T-helper 2 cell treated with Interferon-gamma antibody and Interleukin-4, amounts not matched to agents 5 μg/mL and 100 μg/mL, for 36 hours (primary cell): Measurements from ENCODE around the gene MORN5.
"Not testable (repeated sequence)": the region's sequence is repeated elsewhere in the genome, so short reads cannot be mapped to it uniquely, and the experiment has no call there.

Experiments
- DNase-seq: peaks from one replicate; pipeline ENCODE4 v3.0.0; 2021; ENCODE audit warnings: low spot score
- H3K27ac Mint-ChIP-seq: one replicate; pipeline ENCODE4 v1.8.0; 2021; ENCODE audit warnings: mild to moderate bottlenecking, mixed read lengths
- H3K27me3 Mint-ChIP-seq: one replicate; pipeline ENCODE4 v1.8.0; 2021; ENCODE audit warnings: low read depth, mixed read lengths
- H3K36me3 Mint-ChIP-seq: one replicate; pipeline ENCODE4 v1.8.0; 2021; ENCODE audit warnings: low read depth, mixed read lengths
- H3K4me1 Mint-ChIP-seq: one replicate; pipeline ENCODE4 v1.8.0; 2021; ENCODE audit warnings: low read depth, mixed read lengths
- H3K4me3 Mint-ChIP-seq: one replicate; pipeline ENCODE4 v1.8.0; 2022; ENCODE audit warnings: mild to moderate bottlenecking, moderate library complexity, mixed read lengths
- H3K9me3 Mint-ChIP-seq: one replicate; pipeline ENCODE4 v1.8.0; 2021; ENCODE audit warnings: mixed read lengths

Gene MORN5

GRCh38 chr9:122159026-122159924 lies at the start of gene MORN5, which contains the start of gene NDUFA8:
TSS of gene MORN5 (plus strand) at chr9:122159908. CDS start at chr9:122159973, 65 bp downstream.
TSS of gene NDUFA8 (minus strand) at chr9:122159779. CDS start at chr9:122159677, 102 bp downstream.
- DNase-seq = peak; percentile 95
- Mint-ChIP-seq H3K4me3 (peak within 1 kb of the TSS; percentile 99), H3K27me3 (peaks cover 21% of the 10 kb centered on the region), H3K4me1 (peaks cover 21% of the 10 kb centered on the region), H3K36me3 (peaks cover 4% of the 10 kb centered on the region), H3K9me3 (peaks cover 6% of the 10 kb centered on the region), H3K27ac (peak within 1 kb of the TSS; percentile 95)

- no peak overlapping the region for H3K4me3 Mint-ChIP-seq
- no peaks in the 10 kb centered on the region for H3K9me3 Mint-ChIP-seq
- H3K36me3 Mint-ChIP-seq = no peaks in the 10 kb centered on the region
- DNase-seq = no peak
- no peaks in the 10 kb centered on the region for H3K27me3 Mint-ChIP-seq
- no peaks in the 10 kb centered on the region for H3K4me1 Mint-ChIP-seq
- no peak overlapping the region for H3K27ac Mint-ChIP-seq
These were observed 49.4 kb upstream of the MORN5 start for GRCh38 chr9:122110100-122110833.

DNA sequence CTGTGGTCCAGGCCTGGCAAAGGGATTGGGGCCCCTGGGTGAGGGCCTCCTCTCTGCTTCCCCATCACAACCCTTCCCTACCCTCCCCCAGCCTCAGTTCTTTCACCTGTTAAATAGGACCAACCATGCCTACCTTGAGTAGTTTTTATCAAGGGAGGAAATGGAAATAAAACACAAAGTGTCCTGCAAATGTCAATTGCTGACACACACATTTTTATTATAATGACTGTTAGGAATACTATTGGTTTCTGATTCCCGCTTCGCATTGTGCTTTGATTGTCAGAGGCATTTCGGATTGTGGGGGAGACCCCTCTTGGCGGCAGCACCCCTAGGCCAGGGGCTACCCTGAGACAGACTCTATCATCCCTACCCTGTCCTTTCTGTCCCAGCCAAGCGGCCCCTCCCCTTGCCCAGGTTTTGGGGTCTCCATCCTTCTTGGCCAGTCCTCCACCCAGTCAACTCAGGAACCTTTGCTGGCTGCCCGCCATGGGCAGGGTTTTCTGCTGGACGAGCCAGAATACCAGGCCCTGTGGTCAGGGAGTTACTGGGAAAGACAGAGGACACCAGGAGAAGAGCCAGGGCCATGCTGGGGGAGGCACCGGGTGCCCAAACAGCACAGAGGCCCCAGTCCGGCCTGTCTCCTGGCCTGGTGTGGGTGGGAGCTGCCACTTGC lies 48.2 kb upstream of the MORN5 start:
- no peaks in the 10 kb centered on the region for H3K36me3 Mint-ChIP-seq
- H3K9me3 Mint-ChIP-seq = no peaks in the 10 kb centered on the region
- no peak for DNase-seq
- no peak overlapping the region for H3K4me3 Mint-ChIP-seq
- no peak overlapping the region for H3K27ac Mint-ChIP-seq
- H3K4me1 Mint-ChIP-seq = no peaks in the 10 kb centered on the region
- no peaks in the 10 kb centered on the region for H3K27me3 Mint-ChIP-seq

DNA sequence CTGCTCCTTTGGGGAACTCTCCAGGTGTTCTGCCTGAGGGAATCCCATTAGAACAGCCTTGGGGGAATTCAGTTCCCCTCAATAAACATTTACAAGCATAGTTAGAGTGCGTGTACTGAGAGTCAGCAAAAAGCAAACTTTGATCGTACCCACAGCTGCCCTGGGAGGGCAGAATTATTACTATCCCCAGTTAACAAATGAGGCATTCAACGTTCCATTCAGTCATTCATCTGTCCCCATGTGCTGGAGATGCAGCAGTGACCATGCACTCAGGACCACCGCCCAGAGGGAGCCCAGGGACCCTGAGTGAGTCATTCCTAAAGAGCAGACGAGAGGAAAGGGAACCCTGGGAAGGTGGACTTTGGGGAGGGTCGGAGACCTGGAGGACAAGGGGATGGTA lies 47.5 kb upstream of the MORN5 start:
- no peaks in the 10 kb centered on the region for H3K4me1 Mint-ChIP-seq
- no peaks in the 10 kb centered on the region for H3K36me3 Mint-ChIP-seq
- H3K9me3 Mint-ChIP-seq = no peaks in the 10 kb centered on the region
- no peak overlapping the region for H3K27ac Mint-ChIP-seq
- DNase-seq = no peak
- H3K27me3 Mint-ChIP-seq = no peaks in the 10 kb centered on the region
- no peak overlapping the region for H3K4me3 Mint-ChIP-seq

DNA sequence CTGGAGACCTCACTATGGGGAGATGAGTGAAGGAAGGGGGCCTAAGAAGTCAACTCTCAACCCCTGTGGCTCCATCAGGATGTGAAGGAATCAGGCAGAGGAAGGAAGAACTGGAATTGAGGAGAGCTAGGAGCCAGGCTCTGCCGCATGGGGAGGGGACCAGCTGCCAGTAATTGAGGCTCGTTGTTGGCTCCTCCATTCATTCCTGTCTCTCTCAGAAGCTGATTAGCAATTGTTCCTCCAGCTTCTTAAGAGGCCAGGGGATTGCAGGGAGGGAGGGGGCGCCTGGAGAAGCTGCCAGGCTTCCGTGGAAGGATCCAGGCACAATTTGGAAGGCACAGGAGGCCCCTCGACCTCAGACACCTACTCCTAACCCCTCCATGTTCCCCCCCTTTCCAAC lies 46.1 kb upstream of the MORN5 start:
- H3K27ac Mint-ChIP-seq = no peak overlapping the region
- H3K4me3 Mint-ChIP-seq = no peak overlapping the region
- H3K4me1 Mint-ChIP-seq = no peaks in the 10 kb centered on the region
- DNase-seq = no peak
- H3K27me3 Mint-ChIP-seq = no peaks in the 10 kb centered on the region
- no peaks in the 10 kb centered on the region for H3K9me3 Mint-ChIP-seq
- no peaks in the 10 kb centered on the region for H3K36me3 Mint-ChIP-seq

DNA sequence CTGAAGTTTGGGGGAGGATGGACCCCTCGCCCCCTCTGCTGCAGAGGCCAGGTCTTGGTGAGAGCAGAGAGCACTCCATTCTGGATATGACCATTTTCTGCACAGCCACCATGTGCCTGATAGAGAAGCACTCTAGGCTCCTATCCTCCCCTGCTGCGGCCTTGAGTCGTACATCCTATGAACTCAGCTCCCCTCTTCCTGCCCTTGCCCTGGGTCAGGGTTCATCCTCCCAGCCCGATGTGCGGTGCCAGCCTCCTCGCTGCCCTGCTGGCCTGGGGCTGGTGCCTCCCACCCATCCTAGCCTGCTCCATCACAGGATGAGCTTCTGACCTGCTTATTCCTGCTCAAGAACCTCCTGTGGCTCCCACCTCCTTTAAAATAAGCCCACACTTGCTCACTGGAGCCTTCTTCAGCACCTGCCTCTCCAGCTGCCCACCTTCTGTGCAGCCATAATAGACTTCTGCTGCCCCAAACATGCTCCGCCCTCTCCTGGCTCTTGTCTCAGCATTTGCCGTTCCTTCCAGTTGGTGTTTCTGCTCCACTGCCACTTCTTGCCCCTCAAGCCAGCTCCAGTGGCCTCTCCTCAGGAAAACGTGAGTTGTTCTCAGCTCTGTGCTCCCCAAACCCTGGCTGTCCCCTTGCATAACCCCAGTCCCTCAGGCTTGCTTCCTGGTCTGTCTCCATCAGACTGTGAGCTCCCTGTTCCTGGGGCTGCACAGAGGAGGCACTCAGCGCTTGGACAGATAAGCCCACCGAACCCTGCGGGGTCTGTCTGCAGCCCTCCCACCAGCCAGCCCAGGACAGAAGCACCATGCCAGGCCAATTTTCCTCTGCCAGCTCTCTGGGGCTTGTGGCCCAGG lies 44.3 kb upstream of the MORN5 start:
- Mint-ChIP-seq H3K27me3 (no peaks in the 10 kb centered on the region), H3K4me3 (no peak overlapping the region)
- DNase-seq = no peak

DNA sequence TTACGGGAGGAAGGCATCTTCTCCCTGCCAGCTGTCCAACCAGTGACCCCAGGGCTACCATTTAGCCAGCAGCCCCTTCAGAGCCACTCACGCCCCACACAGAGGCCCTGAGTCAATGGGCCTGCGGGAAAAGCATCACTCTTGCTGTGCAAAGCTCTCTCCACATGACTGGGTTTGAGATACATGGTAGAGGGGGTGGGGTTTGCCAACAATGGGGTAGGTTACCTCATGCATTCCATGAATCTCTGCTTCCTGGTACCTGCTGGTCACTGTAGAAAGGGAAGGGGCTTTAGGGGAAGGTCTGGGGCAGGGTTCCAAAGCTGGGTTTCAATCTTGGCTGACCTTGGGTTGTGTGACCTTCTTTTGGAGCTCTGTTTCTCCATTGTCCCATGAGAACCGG lies 43.7 kb upstream of the MORN5 start:
- DNase-seq = no peak
- Mint-ChIP-seq H3K36me3 (no peaks in the 10 kb centered on the region), H3K27me3 (no peaks in the 10 kb centered on the region), H3K4me1 (no peaks in the 10 kb centered on the region), H3K4me3 (no peak overlapping the region), H3K9me3 (no peaks in the 10 kb centered on the region), H3K27ac (no peak overlapping the region)

More for the DNA sequence above, 44.3 kb upstream of the MORN5 start:
- no peaks in the 10 kb centered on the region for H3K4me1 Mint-ChIP-seq
- no peak overlapping the region for H3K27ac Mint-ChIP-seq
- H3K9me3 Mint-ChIP-seq = no peaks in the 10 kb centered on the region
- H3K36me3 Mint-ChIP-seq = no peaks in the 10 kb centered on the region

- H3K4me3 Mint-ChIP-seq = no peak overlapping the region
- H3K27me3 Mint-ChIP-seq = no peaks in the 10 kb centered on the region
- H3K36me3 Mint-ChIP-seq = no peaks in the 10 kb centered on the region
- H3K4me1 Mint-ChIP-seq = no peaks in the 10 kb centered on the region
- no peak for DNase-seq
- H3K27ac Mint-ChIP-seq = no peak overlapping the region
- no peaks in the 10 kb centered on the region for H3K9me3 Mint-ChIP-seq
These were observed 43.1 kb upstream of the MORN5 start for GRCh38 chr9:122116448-122117173.

GRCh38 chr9:122117241-122117640 lies 42.5 kb upstream of the MORN5 start:
- not testable (repeated sequence) for H3K27ac Mint-ChIP-seq, H3K4me3 Mint-ChIP-seq, H3K4me1 Mint-ChIP-seq, H3K36me3 Mint-ChIP-seq, DNase-seq, H3K9me3 Mint-ChIP-seq, H3K27me3 Mint-ChIP-seq

GRCh38 chr9:122118343-122119165 lies 41.2 kb upstream of the MORN5 start:
- no peaks in the 10 kb centered on the region for H3K4me1 Mint-ChIP-seq
- H3K27ac Mint-ChIP-seq = no peak overlapping the region
- no peak for DNase-seq
- H3K4me3 Mint-ChIP-seq = no peak overlapping the region
- H3K36me3 Mint-ChIP-seq = no peaks in the 10 kb centered on the region
- no peaks in the 10 kb centered on the region for H3K27me3 Mint-ChIP-seq
- H3K9me3 Mint-ChIP-seq = no peaks in the 10 kb centered on the region

DNA sequence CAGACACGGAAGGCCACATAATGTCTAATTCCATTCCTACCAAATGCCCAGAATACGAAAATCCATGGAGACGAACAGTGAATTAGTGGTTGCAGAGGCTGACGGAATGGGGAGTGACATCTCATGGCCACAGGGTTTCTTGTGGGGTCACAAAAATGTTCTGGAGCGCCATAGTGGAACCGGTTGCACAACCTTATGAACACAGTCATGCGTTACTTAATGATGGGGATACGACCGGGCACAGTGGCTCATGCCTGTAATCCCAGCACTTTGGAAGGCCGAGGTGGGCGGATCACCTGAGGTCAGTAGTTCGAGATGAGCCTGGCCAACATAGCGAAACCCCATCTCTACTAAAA lies 40.6 kb upstream of the MORN5 start:
- no peak overlapping the region for H3K27ac Mint-ChIP-seq
- no peak for DNase-seq
- no peaks in the 10 kb centered on the region for H3K9me3 Mint-ChIP-seq
- no peaks in the 10 kb centered on the region for H3K4me1 Mint-ChIP-seq
- peaks cover 1% of the 10 kb centered on the region for H3K27me3 Mint-ChIP-seq
- H3K4me3 Mint-ChIP-seq = no peak overlapping the region
- H3K36me3 Mint-ChIP-seq = no peaks in the 10 kb centered on the region

DNA sequence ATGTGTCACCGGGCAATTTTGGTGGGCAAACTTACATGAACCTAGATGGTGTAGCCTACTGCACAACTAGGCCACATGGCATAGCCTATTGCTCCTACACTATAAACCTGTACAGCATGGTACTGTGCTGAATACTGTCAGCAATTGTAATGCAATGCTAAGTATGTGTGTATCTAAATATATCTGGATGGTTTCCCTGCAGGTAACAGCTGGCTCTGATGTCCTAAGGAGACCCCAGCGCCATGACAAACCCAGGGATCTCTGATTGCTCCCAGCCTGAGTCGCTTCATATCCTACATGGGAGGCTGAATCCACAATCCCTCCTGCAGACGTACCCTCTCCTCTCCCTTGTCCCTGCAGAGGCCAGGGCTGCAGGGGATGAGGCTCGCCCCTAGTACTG lies 40.0 kb upstream of the MORN5 start:
- DNase-seq = no peak
- Mint-ChIP-seq H3K27ac (no peak overlapping the region), H3K4me3 (no peak overlapping the region), H3K27me3 (peaks cover 7% of the 10 kb centered on the region), H3K9me3 (no peaks in the 10 kb centered on the region), H3K4me1 (no peaks in the 10 kb centered on the region), H3K36me3 (no peaks in the 10 kb centered on the region)
